ENCODE measurements around the gene KIF23.

- TF ChIP-seq YY1 (IDR thresholded peaks at IDR 0.05; ENCODE audit: low read depth) (no peak), CEBPB (IDR thresholded peaks at IDR 0.05) (no peak), ZBTB7A (IDR thresholded peaks at IDR 0.05; ENCODE audit: low read depth) (no peak)
These were observed 9.9 kb downstream of the KIF23 start for GRCh38 chr15:69424001-69424400.

Data from Ishikawa (cell line).